Endothelial cell of umbilical vein (primary cell): Measurements from ENCODE around the gene PLXDC2. TPM values are rescaled to one million over a fixed set of nuclear protein-coding genes. Genes with fewer than 3 reads are reported as not detected.

Experiments used
- BruUV-seq: library from RNA; stranded (reverse); fragments of 400-500 nt; replicated peaks from 2 replicates; lab custom pipeline; 2021; lab: Mats Ljungman, UMichigan
- CTCF ChIA-PET: fragments of 300-600, 350-600 bp; sonication (Branson Sonifier 250); formaldehyde crosslinking; loops from one replicate; lab custom pipeline; 2021; ENCODE audit warnings: antibody characterized with exemption, inconsistent platforms; lab: Charles Lee
- POLR2A ChIA-PET: fragments of 300-600, 350-600 bp; sonication (Branson Sonifier 250); formaldehyde crosslinking; loops from one replicate; lab custom pipeline; 2021; ENCODE audit warnings: antibody characterized with exemption, inconsistent platforms; lab: Charles Lee
- DNase-seq: peaks from one replicate; pipeline ENCODE4 v3.0.0-alpha.2; 2011; ENCODE audit warnings: low read depth, low spot score
- FAIRE-seq: peaks from 2 replicates; lab custom pipeline; 2011; peaks lifted over from hg19 to GRCh38; lab: Jason Lieb, UNC
- H2AFZ ChIP-seq: 2 replicates; pipeline ENCODE4 v1.6.0; 2012; ENCODE audit warnings: low read depth, low read length, control low read depth, inconsistent platforms
- H3K27ac ChIP-seq: 2 replicates; pipeline ENCODE4 v1.5.1; 2011; ENCODE audit warnings: low read depth, mild to moderate bottlenecking, control low read depth, low read length, moderate library complexity; ENCODE audit not compliant: insufficient read depth
- H3K27me3 ChIP-seq, 2 experiments: 2 replicates each; pipeline versions ENCODE4 v1.6.0 to v1.6.1; 2011; ENCODE audit warnings: low read length in 2 of 2, mixed read lengths in 1 of 2; ENCODE audit not compliant: control insufficient read depth in 2 of 2, insufficient read depth in 2 of 2
- H3K36me3 ChIP-seq, 2 experiments: 2 replicates in 1 of 2; 3 replicates in 1 of 2; pipeline ENCODE4 v1.5.1; 2011; ENCODE audit warnings: low read length in 2 of 2, mild to moderate bottlenecking in 1 of 2, moderate library complexity in 1 of 2; ENCODE audit not compliant: control insufficient read depth in 2 of 2, insufficient read depth in 2 of 2; ENCODE audit errors: extremely low read depth in 1 of 2
- H3K4me1 ChIP-seq: 3 replicates; pipeline ENCODE4 v1.5.1; 2011; ENCODE audit warnings: mild to moderate bottlenecking, low read length; ENCODE audit not compliant: control insufficient read depth, insufficient read depth; ENCODE audit errors: extremely low read depth
- H3K4me2 ChIP-seq: 2 replicates; pipeline ENCODE4 v1.6.1; 2011; ENCODE audit warnings: low read length, control low read depth, mixed read lengths; ENCODE audit not compliant: insufficient read depth
- H3K4me3 ChIP-seq, 3 experiments: fragments of 200-600 bp in 1 of 3; sonication (generic), shearing (Covaris generic) in 1 of 3; replicated peaks in 1 of 3; 2 replicates each; pipeline ENCODE4 v1.5.1; 2011 to 2016; ENCODE audit warnings: control low read depth in 3 of 3, low read length in 3 of 3, mild to moderate bottlenecking in 2 of 3, inconsistent platforms in 1 of 3, low read depth in 1 of 3, moderate library complexity in 1 of 3; ENCODE audit not compliant: insufficient read depth in 1 of 3
- H3K79me2 ChIP-seq: 2 replicates; pipeline ENCODE4 v1.6.0; 2012; ENCODE audit warnings: low read length, inconsistent platforms; ENCODE audit not compliant: control insufficient read depth, insufficient read depth
- H3K9ac ChIP-seq: replicated peaks from 2 replicates; pipeline ENCODE3; 2011; ENCODE audit warnings: low read length, control low read depth; ENCODE audit not compliant: insufficient read depth; ENCODE audit errors: extremely low read depth
- H3K9me1 ChIP-seq: replicated peaks from 3 replicates; pipeline ENCODE4 v1.6.0; 2011; ENCODE audit warnings: mild to moderate bottlenecking, low read length; ENCODE audit not compliant: control insufficient read depth, insufficient read depth; ENCODE audit errors: extremely low read depth
- H3K9me3 ChIP-seq: replicated peaks from 2 replicates; pipeline ENCODE4 v1.5.1; 2012; ENCODE audit warnings: low read length, inconsistent platforms; ENCODE audit not compliant: control insufficient read depth, insufficient read depth
- H4K20me1 ChIP-seq: replicated peaks from 2 replicates; pipeline ENCODE3; 2011; ENCODE audit warnings: mild to moderate bottlenecking, low read length; ENCODE audit not compliant: control insufficient read depth, insufficient read depth; ENCODE audit errors: extremely low read depth
- CTCF ChIP-seq, 2 donors: IDR thresholded peaks; 1 replicate in 1 of 2; 2 replicates in 1 of 2; pipeline ENCODE4 v1.5.1; 2011; ENCODE audit warnings: low read length in 2 of 2, mild to moderate bottlenecking in 2 of 2, moderate library complexity in 2 of 2, control low read depth in 1 of 2, inconsistent platforms in 1 of 2, low read depth in 1 of 2; ENCODE audit not compliant: insufficient read depth in 1 of 2; ENCODE audit errors: extremely low read depth in 1 of 2
- EZH2 ChIP-seq: IDR thresholded peaks from 2 replicates; pipeline ENCODE4 v1.6.1; 2012; ENCODE audit warnings: borderline replicate concordance, low read depth, mild to moderate bottlenecking, moderate library complexity, low read length, inconsistent platforms; ENCODE audit not compliant: severe bottlenecking
- FOS ChIP-seq: IDR thresholded peaks from 2 replicates; pipeline ENCODE4 v1.6.1; 2011; ENCODE audit warnings: mild to moderate bottlenecking, low read length, moderate library complexity, borderline replicate concordance; ENCODE audit not compliant: insufficient read depth
- GATA2 ChIP-seq: IDR thresholded peaks from 2 replicates; pipeline ENCODE4 v1.7.0; 2011; ENCODE audit warnings: low read depth, mild to moderate bottlenecking, moderate library complexity, mixed read lengths, low read length; ENCODE audit not compliant: insufficient read length, insufficient read depth
- JUN ChIP-seq: IDR thresholded peaks from 2 replicates; pipeline ENCODE4 v1.6.1; 2011; ENCODE audit warnings: borderline replicate concordance, low read depth; ENCODE audit not compliant: insufficient read length, insufficient read depth
- MAX ChIP-seq: IDR thresholded peaks from 2 replicates; pipeline ENCODE4 v1.6.1; 2011; ENCODE audit not compliant: insufficient read depth, insufficient read length
- MYC ChIP-seq: IDR thresholded peaks from one replicate; pipeline ENCODE4 v1.6.1; 2011; ENCODE audit warnings: mild to moderate bottlenecking, low read depth, low read length
- POLR2A ChIP-seq: IDR thresholded peaks from 2 replicates; pipeline ENCODE4 v1.6.1; 2012; ENCODE audit warnings: low read depth, mild to moderate bottlenecking, control low read depth, low read length
- POLR2AphosphoS5 ChIP-seq: IDR thresholded peaks from 2 replicates; pipeline ENCODE4 v1.6.1; 2012; ENCODE audit warnings: low read depth, mild to moderate bottlenecking, control low read depth, low read length, moderate library complexity; ENCODE audit not compliant: insufficient read depth
- dilution Hi-C: fragments of 300-500 bp; cut with MboI; formaldehyde crosslinking; loops from one replicate; pipeline ENCODE4 v1.15.0; 2019; ENCODE audit warnings: low sequenced_read_pairs; ENCODE audit not compliant: extremely low pct_ligation_motif_present
- intact Hi-C: fragments of 100-400 bp; cut with micrococcal nuclease; formaldehyde crosslinking; loops from one replicate; pipeline ENCODE4 v1.10.0; 2022
- polyA plus RNA-seq, 4 experiments: library from polyadenylated mRNA; depleted of rRNA in 3 of 4; stranded (reverse) in 3 of 4; unstranded in 1 of 4; fragments of >200 nt; gene quantifications; 2 replicates each; pipeline versions ENCODE4 v1.2.1 to v1.2.3, GENCODE V29; 2011 to 2012; ENCODE audit warnings: missing spikeins in 1 of 4
- total RNA-seq: library from RNA; stranded (reverse); gene quantifications from 2 replicates; pipeline ENCODE4 v1.2.3, GENCODE V29; 2021

The PLXDC2 gene
- total and polyA plus RNA-seq, 2 donors (not counting 3 experiments of a cell fraction or from before 2014, with no cell fraction given): 0.32 to 1.2 TPM

DNA sequence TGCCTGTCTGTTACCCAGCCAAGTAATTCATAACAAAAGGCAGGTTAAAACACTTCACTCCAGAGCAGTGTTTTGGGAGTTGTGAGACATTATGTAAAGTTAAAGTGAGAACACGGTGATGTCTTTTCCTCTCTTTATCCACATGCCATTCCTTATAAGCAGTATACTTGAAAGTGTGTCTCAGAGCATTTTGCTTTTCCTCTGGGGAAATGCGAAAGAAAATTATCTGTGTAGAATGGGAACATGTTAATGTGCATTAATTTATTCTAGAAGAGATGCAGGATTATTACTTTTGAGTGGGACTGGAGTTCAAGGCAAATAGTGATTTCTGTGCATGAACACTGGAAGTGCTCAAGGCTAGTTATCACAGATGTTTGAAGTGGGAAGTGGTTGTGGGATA is 170.4 kb downstream of the PLXDC2 start:
- Histone ChIP-seq H3K27ac (no peak overlapping the region), H3K9me1 (no peaks in the 10 kb centered on the region), H3K36me3 (no peaks in the 10 kb centered on the region), H3K4me1 (no peaks in the 10 kb centered on the region), H3K9ac (no peak overlapping the region), H3K4me3 (no peak overlapping the region), H3K79me2 (no peaks in the 10 kb centered on the region), H3K4me2 (no peak overlapping the region), H2AFZ (no peak overlapping the region), H3K9me3 (no peaks in the 10 kb centered on the region), H3K27me3 (no peaks in the 10 kb centered on the region), H4K20me1 (no peaks in the 10 kb centered on the region)
- intact Hi-C loops: no loop called here
- ChIA-PET CTCF (no interaction called here), POLR2A (no interaction called here)
- TF ChIP-seq MAX (no peak), GATA2 (no peak), CTCF (IDR thresholded peaks at IDR 0.05; ENCODE audit: extremely low read depth in 1 of 2, insufficient read depth in 1 of 2, low read depth in 1 of 2, low read length in 2 of 2) (no peak), JUN (no peak), FOS (no peak), POLR2AphosphoS5 (no peak), MYC (no peak), EZH2 (no peak), POLR2A (no peak)
- dilution Hi-C loops: no loop called here
- DNase-seq: no peak
- no TSS peak for BruUV-seq
- no peak for FAIRE-seq
